AG09309 (cell line): ENCODE data around the gene UBFD1.

ENCODE experiments used
- DNase-seq: peaks from one replicate; pipeline ENCODE4 v3.0.0-alpha.2; 2010; ENCODE audit warnings: low read depth
- H3K4me3 ChIP-seq: 2 replicates; pipeline ENCODE4 v1.5.1; 2011; ENCODE audit warnings: mild to moderate bottlenecking, low read depth, low read length, moderate library complexity; ENCODE audit not compliant: control insufficient read depth
- CTCF ChIP-seq: IDR thresholded peaks from 2 replicates; pipeline ENCODE4 v1.5.1; 2011; ENCODE audit warnings: mild to moderate bottlenecking, low read depth, low read length, inconsistent platforms; ENCODE audit not compliant: insufficient read depth, control insufficient read depth; ENCODE audit errors: missing control alignments

UBFD1 gene

GRCh38 chr16:23566724-23567123 is 9.2 kb downstream of the UBFD1 start:
- TF ChIP-seq CTCF, result no peak
- no peak for DNase-seq
- H3K4me3 ChIP-seq, result no peak overlapping the region

DNA sequence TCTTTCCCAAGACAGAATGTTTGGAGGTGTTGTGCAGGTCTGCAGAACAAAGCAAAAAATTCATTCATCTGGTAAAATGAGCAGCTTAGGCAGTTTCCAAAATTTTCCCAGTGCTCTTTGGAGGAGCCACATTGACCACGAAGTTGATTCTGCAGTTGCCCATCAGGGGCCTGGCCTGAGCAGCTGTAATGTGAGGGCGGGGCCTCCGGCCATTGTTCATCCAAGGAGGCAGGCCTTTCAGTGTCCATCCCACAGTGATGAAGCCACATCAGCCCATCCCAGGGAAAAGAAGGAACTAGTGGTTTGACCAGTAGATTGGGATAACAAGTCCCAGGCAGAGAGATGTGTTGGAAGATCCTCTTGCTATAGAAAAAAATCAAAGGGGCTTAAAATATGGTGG is 10.1 kb downstream of the UBFD1 start:
- H3K4me3 ChIP-seq, result no peak overlapping the region
- DNase-seq, result no peak
- no peak for TF ChIP-seq CTCF

- no peak overlapping the region for H3K4me3 ChIP-seq
- DNase-seq, result no peak
- no peak for TF ChIP-seq CTCF
Observed at GRCh38 chr16:23570992-23571632, 13.6 kb downstream of the UBFD1 start.

GRCh38 chr16:23571895-23572294 is 14.4 kb downstream of the UBFD1 start:
- no peak for DNase-seq
- TF ChIP-seq CTCF, result no peak
- H3K4me3 ChIP-seq, result no peak overlapping the region

GRCh38 chr16:23572394-23572793 is 14.9 kb downstream of the UBFD1 start:
- no peak for DNase-seq
- H3K4me3 ChIP-seq, result no peak overlapping the region
- TF ChIP-seq CTCF, result no peak

GRCh38 chr16:23573817-23574216 is 16.3 kb downstream of the UBFD1 start:
- no peak for TF ChIP-seq CTCF
- no peak overlapping the region for H3K4me3 ChIP-seq
- no peak for DNase-seq

- H3K4me3 ChIP-seq, result no peak overlapping the region
- TF ChIP-seq CTCF, result no peak
- DNase-seq, result no peak
Observed at GRCh38 chr16:23575834-23576233, 18.3 kb downstream of the UBFD1 start.
